CD4-positive, CD25-positive, alpha-beta regulatory T cell (primary cell): ENCODE results near the gene CAST. TPM values are rescaled to one million over a fixed set of nuclear protein-coding genes. Genes with fewer than 3 reads are reported as not detected.
"Not testable (repeated sequence)": the region's sequence is repeated elsewhere in the genome, so short reads cannot be mapped to it uniquely, and the experiment has no call there.

Experiments
- ATAC-seq, 2 donors: fragments of 150-1000 bp; cut with Tn5 transposase; one replicate each; pipeline ENCODE4 v1.10.0; 2021; ENCODE audit warnings: low read depth in 2 of 2, moderate number of reproducible peaks in 2 of 2, moderate library complexity in 1 of 2
- DNase-seq, 3 donors: peaks; one replicate each; pipeline versions ENCODE4 v3.0.0 to v3.0.0-alpha.2; 2012 to 2022; ENCODE audit warnings: mixed read lengths in 1 of 3
- H3K27ac ChIP-seq: one replicate; pipeline ENCODE4 v1.7.0; 2013; ENCODE audit warnings: mild to moderate bottlenecking, low read length; ENCODE audit not compliant: insufficient read depth, poor library complexity, severe bottlenecking
- H3K27me3 ChIP-seq: one replicate; pipeline ENCODE4 v1.7.0; 2013; ENCODE audit warnings: low read length; ENCODE audit not compliant: control insufficient read depth, insufficient read depth
- H3K36me3 ChIP-seq: one replicate; pipeline ENCODE4 v1.7.0; 2013; ENCODE audit warnings: mild to moderate bottlenecking, low read length, moderate library complexity; ENCODE audit not compliant: control insufficient read depth, insufficient read depth
- H3K4me1 ChIP-seq: 2 replicates; pipeline ENCODE4 v1.7.0; 2013; ENCODE audit warnings: mild to moderate bottlenecking, low read length; ENCODE audit not compliant: insufficient read depth, control insufficient read depth, poor library complexity, severe bottlenecking
- H3K4me3 ChIP-seq: one replicate; pipeline ENCODE4 v1.7.0; 2013; ENCODE audit warnings: low read depth, mild to moderate bottlenecking, low read length, moderate library complexity
- H3K9me3 ChIP-seq, 2 experiments: 1 replicate in 1 of 2; 2 replicates in 1 of 2; pipeline ENCODE4 v1.7.0; 2013; ENCODE audit warnings: low read length in 2 of 2, mild to moderate bottlenecking in 1 of 2, moderate library complexity in 1 of 2; ENCODE audit not compliant: control insufficient read depth in 2 of 2
- H3K27ac Mint-ChIP-seq, 3 donors: one replicate each; pipeline ENCODE4 v1.8.0; 2020 to 2022; ENCODE audit warnings: mild to moderate bottlenecking in 3 of 3, mixed read lengths in 3 of 3, moderate library complexity in 2 of 3
- H3K27me3 Mint-ChIP-seq: one replicate; pipeline ENCODE4 v1.8.0; 2022; ENCODE audit warnings: mild to moderate bottlenecking, mixed read lengths
- H3K36me3 Mint-ChIP-seq: one replicate; pipeline ENCODE4 v1.8.0; 2020; ENCODE audit warnings: mixed read lengths
- H3K4me1 Mint-ChIP-seq, 4 donors: one replicate each; pipeline ENCODE4 v1.8.0; 2020 to 2022; ENCODE audit warnings: mixed read lengths in 4 of 4, mild to moderate bottlenecking in 1 of 4
- H3K4me3 Mint-ChIP-seq, 4 donors: one replicate each; pipeline ENCODE4 v1.8.0; 2020 to 2022; ENCODE audit warnings: mild to moderate bottlenecking in 4 of 4, mixed read lengths in 4 of 4, moderate library complexity in 3 of 4
- H3K9me3 Mint-ChIP-seq, 7 donors: one replicate each; pipeline ENCODE4 v1.8.0; 2020 to 2022; ENCODE audit warnings: mixed read lengths in 7 of 7, mild to moderate bottlenecking in 3 of 7, moderate library complexity in 2 of 7
- polyA plus RNA-seq, 4 donors: library from polyadenylated mRNA; unstranded; fragments of 300-500 nt; fragmentation: Illumina TruSeq; gene quantifications; one replicate each; pipeline ENCODE4 v1.2.3, GENCODE V29; 2021
- total RNA-seq: library from RNA; stranded (reverse); gene quantifications from one replicate; pipeline ENCODE4 v1.2.3, GENCODE V29; 2022

The CAST gene, protein sequence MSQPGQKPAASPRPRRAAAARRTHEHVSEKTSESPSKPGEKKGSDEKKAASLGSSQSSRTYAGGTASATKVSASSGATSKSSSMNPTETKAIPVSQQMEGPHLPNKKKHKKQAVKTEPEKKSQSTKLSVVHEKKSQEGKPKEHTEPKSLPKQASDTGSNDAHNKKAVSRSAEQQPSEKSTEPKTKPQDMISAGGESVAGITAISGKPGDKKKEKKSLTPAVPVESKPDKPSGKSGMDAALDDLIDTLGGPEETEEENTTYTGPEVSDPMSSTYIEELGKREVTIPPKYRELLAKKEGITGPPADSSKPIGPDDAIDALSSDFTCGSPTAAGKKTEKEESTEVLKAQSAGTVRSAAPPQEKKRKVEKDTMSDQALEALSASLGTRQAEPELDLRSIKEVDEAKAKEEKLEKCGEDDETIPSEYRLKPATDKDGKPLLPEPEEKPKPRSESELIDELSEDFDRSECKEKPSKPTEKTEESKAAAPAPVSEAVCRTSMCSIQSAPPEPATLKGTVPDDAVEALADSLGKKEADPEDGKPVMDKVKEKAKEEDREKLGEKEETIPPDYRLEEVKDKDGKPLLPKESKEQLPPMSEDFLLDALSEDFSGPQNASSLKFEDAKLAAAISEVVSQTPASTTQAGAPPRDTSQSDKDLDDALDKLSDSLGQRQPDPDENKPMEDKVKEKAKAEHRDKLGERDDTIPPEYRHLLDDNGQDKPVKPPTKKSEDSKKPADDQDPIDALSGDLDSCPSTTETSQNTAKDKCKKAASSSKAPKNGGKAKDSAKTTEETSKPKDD
- total RNA-seq (374 TPM), polyA plus RNA-seq (10 to 100 TPM; 37.8 to 53.1 (median 47.2) TPM)

DNA sequence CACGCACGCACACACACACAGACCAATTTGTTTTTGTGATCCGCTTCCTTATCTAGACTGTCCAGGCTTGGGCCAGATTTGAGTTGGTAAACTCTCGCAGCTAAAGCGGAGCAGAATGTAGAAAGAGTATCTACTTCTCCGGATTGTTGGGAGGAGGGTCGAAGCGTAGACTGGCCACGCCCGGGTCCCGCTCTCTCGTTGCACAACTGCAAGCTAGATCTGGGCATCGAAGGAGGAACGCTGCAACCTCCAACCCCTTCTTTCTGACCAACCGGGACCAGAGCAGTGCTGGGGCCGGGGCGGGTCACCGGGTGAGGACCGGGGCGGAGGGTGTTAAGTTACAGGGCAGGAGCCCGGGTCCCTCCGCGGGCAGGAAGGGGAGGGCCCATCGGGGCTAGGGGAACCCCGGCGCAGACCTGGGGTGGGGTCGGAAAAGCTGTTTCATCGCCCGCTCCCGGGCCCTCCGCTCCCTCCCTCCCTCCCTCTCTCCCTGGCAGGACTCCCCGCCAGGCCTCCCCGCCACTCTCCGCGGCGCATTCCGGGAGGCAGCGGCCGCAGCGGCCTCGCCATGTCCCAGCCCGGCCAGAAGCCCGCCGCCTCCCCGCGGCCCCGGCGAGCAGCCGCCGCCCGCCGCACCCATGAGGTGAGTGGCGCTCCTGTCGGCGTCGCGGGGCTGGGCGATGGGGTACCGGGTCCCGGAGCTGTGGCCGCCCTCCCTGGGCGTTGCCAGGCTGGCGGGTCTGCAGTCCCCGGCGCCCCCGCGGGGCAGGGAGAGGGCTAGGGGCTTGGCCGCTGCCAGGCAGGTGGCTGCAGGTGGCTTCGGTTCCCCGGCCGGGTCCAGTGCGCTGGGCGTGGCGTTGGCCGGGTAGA lies at the start of gene CAST:
TSS of gene CAST (plus strand) at position 522 of the 870 bp plus-strand sequence. CDS start at position 569, 47 bp downstream.
- no peaks in the 10 kb centered on the region for H3K27me3 ChIP-seq
- peak within 1 kb of the TSS; percentile 92 for H3K27ac ChIP-seq
- H3K4me3 ChIP-seq, result peak within 1 kb of the TSS; percentile 97
- Mint-ChIP-seq H3K36me3 (no peaks in the 10 kb centered on the region), H3K27me3 (peaks cover 7% of the 10 kb centered on the region), H3K9me3 (no peaks in the 10 kb centered on the region), H3K27ac (peak within 1 kb of the TSS; percentile 93 to 98 (median 95)), H3K4me1 (peaks cover 36 to 58% (median 44%) of the 10 kb centered on the region in 4 donors), H3K4me3 (peak within 1 kb of the TSS; percentile 97 to 99 (median 98))
- DNase-seq (peak; percentile 75 to 84 (median 77)), ATAC-seq (peak; percentile 63 to 66)
- H3K9me3 ChIP-seq, result no peaks in the 10 kb centered on the region
- peaks cover 52% of the 10 kb centered on the region for H3K4me1 ChIP-seq
- H3K36me3 ChIP-seq, result no peaks in the 10 kb centered on the region

DNA sequence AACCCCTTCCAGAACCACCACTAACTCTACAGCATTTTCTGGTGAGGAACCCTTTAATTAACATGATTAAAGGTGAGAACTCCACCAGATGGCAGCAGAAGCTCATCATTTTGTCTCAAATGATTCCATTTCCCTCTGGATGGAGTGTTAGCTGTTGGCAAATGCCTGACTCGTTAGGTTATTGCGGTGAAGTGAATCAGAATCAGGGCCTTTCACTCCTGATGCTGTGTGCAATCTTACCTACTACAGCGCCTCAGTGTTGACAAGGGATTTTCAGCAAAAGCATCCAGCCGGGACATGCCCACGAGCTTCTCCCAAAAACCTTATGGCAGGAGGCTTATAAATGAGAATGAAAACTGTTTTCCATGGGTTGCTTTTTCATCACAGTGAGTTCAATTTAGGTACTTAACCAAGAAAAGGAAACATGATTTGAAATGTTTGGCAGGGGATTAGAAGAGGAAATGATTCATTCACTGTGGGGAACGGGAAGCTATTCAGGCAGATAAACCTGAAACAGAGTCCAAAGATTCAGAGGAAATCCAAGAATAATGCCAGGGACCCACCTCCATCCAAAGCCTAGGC lies 48.0 kb upstream of the CAST start:
- H3K9me3 Mint-ChIP-seq, result peaks cover 0 to 3% (median 0%) of the 10 kb centered on the region in 7 donors
- Histone ChIP-seq H3K27ac (no peak overlapping the region), H3K36me3 (no peaks in the 10 kb centered on the region), H3K9me3 (no peaks in the 10 kb centered on the region), H3K4me3 (no peak overlapping the region), H3K4me1 (peaks cover 3% of the 10 kb centered on the region), H3K27me3 (peaks cover 7% of the 10 kb centered on the region)
- H3K27ac Mint-ChIP-seq, result no peak overlapping the region
- ATAC-seq (no peak), DNase-seq (peak; percentile 22 to 65 (median 45))
- H3K4me1 Mint-ChIP-seq, result peaks cover 0 to 5% (median 4%) of the 10 kb centered on the region in 4 donors
- H3K36me3 Mint-ChIP-seq, result peaks cover 3% of the 10 kb centered on the region
- no peak overlapping the region for H3K4me3 Mint-ChIP-seq
- H3K27me3 Mint-ChIP-seq, result peaks cover 11% of the 10 kb centered on the region

DNA sequence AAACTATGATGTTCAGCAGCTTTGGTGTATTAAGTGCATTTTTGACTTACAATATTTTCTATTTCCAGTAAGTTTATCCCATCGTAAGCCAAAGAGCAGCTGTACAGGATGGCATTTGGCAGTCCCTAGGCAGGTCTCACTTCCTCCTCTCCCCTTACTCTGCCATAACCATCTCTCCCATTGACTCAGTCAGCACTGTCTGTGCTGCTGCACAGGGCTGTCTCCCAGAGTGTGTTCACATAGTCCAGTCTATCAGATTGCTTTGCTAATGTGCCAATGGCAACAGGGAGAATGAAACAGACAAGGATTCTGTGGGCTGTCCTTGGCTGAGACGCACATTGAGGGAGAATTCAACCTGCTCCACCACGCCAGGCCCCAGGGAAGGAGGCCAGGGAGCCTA lies 47.0 kb upstream of the CAST start:
- DNase-seq, result no peak
- H3K27me3 Mint-ChIP-seq, result peaks cover 11% of the 10 kb centered on the region
- no peak overlapping the region for H3K4me3 Mint-ChIP-seq
- Histone ChIP-seq H3K4me3 (no peak overlapping the region), H3K36me3 (no peaks in the 10 kb centered on the region), H3K27ac (no peak overlapping the region), H3K4me1 (peaks cover 3% of the 10 kb centered on the region), H3K27me3 (peaks cover 5% of the 10 kb centered on the region), H3K9me3 (no peaks in the 10 kb centered on the region)
- peaks cover 0 to 2% (median 0%) of the 10 kb centered on the region in 7 donors for H3K9me3 Mint-ChIP-seq
- H3K36me3 Mint-ChIP-seq, result peaks cover under 1% of the 10 kb centered on the region
- no peak for ATAC-seq
- H3K4me1 Mint-ChIP-seq, result peaks cover 0 to 5% (median 4%) of the 10 kb centered on the region in 4 donors
- H3K27ac Mint-ChIP-seq, result peak overlapping the region in 1 of 3 donors; percentile 44

DNA sequence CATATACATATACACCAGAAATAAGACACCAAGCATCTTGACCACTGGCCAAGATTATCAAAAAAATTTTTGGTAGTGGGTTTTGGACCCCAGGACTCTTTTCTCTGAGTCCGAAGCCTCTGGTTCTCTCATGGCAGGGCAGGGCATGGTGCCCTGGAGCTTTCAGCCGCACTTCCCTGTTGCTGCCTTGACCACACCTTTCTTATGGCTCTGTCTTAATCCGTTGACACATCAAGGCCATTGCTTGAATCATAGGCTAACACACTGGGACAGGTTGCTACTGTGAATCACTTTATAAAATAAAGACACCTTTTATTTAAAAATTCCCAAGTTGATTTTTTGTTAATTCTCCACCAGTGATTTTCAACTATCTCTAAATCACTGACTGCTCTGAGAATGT lies 45.4 kb upstream of the CAST start:
- H3K4me3 ChIP-seq, result no peak overlapping the region
- no peaks in the 10 kb centered on the region for H3K9me3 ChIP-seq
- H3K27ac Mint-ChIP-seq, result no peak overlapping the region
- ATAC-seq (no peak), DNase-seq (no peak)
- no peak overlapping the region for H3K27ac ChIP-seq
- peaks cover 0 to 2% (median 0%) of the 10 kb centered on the region in 7 donors for H3K9me3 Mint-ChIP-seq
- peaks cover 0 to 5% (median 4%) of the 10 kb centered on the region in 4 donors for H3K4me1 Mint-ChIP-seq
- no peak overlapping the region for H3K4me3 Mint-ChIP-seq
- H3K36me3 ChIP-seq, result no peaks in the 10 kb centered on the region
- H3K4me1 ChIP-seq, result peaks cover 3% of the 10 kb centered on the region
- H3K27me3 Mint-ChIP-seq, result peaks cover 18% of the 10 kb centered on the region
- H3K27me3 ChIP-seq, result peaks cover 3% of the 10 kb centered on the region
- no peaks in the 10 kb centered on the region for H3K36me3 Mint-ChIP-seq

GRCh38 chr5:96618311-96619016 lies 43.7 kb upstream of the CAST start:
- not testable (repeated sequence) for ATAC-seq, H3K4me1 Mint-ChIP-seq, H3K27ac ChIP-seq

GRCh38 chr5:96619946-96620345 lies 42.2 kb upstream of the CAST start:
- Histone ChIP-seq H3K9me3 (no peaks in the 10 kb centered on the region), H3K4me1 (no peaks in the 10 kb centered on the region), H3K4me3 (no peak overlapping the region), H3K27me3 (no peaks in the 10 kb centered on the region), H3K36me3 (no peaks in the 10 kb centered on the region), H3K27ac (no peak overlapping the region)
- peaks cover 0 to 2% (median 0%) of the 10 kb centered on the region in 7 donors for H3K9me3 Mint-ChIP-seq
- no peaks in the 10 kb centered on the region for H3K36me3 Mint-ChIP-seq
- H3K4me1 Mint-ChIP-seq, result no peaks in the 10 kb centered on the region
- H3K27ac Mint-ChIP-seq, result no peak overlapping the region
- H3K27me3 Mint-ChIP-seq, result peaks cover 7% of the 10 kb centered on the region
- H3K4me3 Mint-ChIP-seq, result no peak overlapping the region
- ATAC-seq, result no peak
- no peak for DNase-seq

More at GRCh38 chr5:96618311-96619016, 43.7 kb upstream of the CAST start:
- DNase-seq, H3K27me3 Mint-ChIP-seq, H3K9me3 Mint-ChIP-seq, H3K4me1 ChIP-seq, H3K9me3 ChIP-seq, H3K27me3 ChIP-seq, H3K36me3 ChIP-seq, H3K27ac Mint-ChIP-seq, H3K4me3 Mint-ChIP-seq, H3K4me3 ChIP-seq, H3K36me3 Mint-ChIP-seq: not testable (repeated sequence)
